ENCODE results near the gene SMIM24.

Gene SMIM24

GRCh38 chr19:3441089-3441985 is 39.0 kb downstream of the SMIM24 start:
- H3K27ac ChIP-seq (ENCODE audit: low read length): no peak overlapping the region

GRCh38 chr19:3440082-3440481 is 40.2 kb downstream of the SMIM24 start:
- H3K79me2 ChIP-seq (ENCODE audit: low read length): no peaks in the 10 kb centered on the region

More at GRCh38 chr19:3441089-3441985, 39.0 kb downstream of the SMIM24 start:
- Histone ChIP-seq H4K20me1 (ENCODE audit: insufficient read depth, low read length) (no peaks in the 10 kb centered on the region), H3K9ac (ENCODE audit: low read length) (no peak overlapping the region), H3K4me1 (ENCODE audit: low read length) (no peaks in the 10 kb centered on the region), H2AFZ (ENCODE audit: low read length) (no peak overlapping the region), H3K79me2 (ENCODE audit: low read length) (no peaks in the 10 kb centered on the region), H3K36me3 (replicated peaks; ENCODE audit: insufficient read depth, low read length) (no peaks in the 10 kb centered on the region), H3K4me3 (ENCODE audit: low read length) (no peak overlapping the region), H3K27me3 (replicated peaks; ENCODE audit: insufficient read depth, low read length) (peaks cover 80% of the 10 kb centered on the region), H3K4me2 (ENCODE audit: low read depth, low read length) (no peak overlapping the region), H3K9me3 (replicated peaks; ENCODE audit: insufficient read depth, low read length) (no peaks in the 10 kb centered on the region), H3K9me2 (replicated peaks; ENCODE audit: insufficient read depth, low read length) (no peaks in the 10 kb centered on the region), H3F3A (ENCODE audit: insufficient read depth, low read length) (no peaks in the 10 kb centered on the region)
- no peak for TF ChIP-seq EZH2phosphoT487 (IDR thresholded peaks at IDR 0.05; ENCODE audit: low read length)
- TF ChIP-seq EZH2 (optimal IDR thresholded peaks at IDR 0.05; ENCODE audit: low read depth, low read length): no peak
- TF ChIP-seq, protein P1, sequence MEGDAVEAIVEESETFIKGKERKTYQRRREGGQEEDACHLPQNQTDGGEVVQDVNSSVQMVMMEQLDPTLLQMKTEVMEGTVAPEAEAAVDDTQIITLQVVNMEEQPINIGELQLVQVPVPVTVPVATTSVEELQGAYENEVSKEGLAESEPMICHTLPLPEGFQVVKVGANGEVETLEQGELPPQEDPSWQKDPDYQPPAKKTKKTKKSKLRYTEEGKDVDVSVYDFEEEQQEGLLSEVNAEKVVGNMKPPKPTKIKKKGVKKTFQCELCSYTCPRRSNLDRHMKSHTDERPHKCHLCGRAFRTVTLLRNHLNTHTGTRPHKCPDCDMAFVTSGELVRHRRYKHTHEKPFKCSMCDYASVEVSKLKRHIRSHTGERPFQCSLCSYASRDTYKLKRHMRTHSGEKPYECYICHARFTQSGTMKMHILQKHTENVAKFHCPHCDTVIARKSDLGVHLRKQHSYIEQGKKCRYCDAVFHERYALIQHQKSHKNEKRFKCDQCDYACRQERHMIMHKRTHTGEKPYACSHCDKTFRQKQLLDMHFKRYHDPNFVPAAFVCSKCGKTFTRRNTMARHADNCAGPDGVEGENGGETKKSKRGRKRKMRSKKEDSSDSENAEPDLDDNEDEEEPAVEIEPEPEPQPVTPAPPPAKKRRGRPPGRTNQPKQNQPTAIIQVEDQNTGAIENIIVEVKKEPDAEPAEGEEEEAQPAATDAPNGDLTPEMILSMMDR (IDR thresholded peaks at IDR 0.05; ENCODE audit: low read length): no peak
- DNase-seq: no peak

DNA sequence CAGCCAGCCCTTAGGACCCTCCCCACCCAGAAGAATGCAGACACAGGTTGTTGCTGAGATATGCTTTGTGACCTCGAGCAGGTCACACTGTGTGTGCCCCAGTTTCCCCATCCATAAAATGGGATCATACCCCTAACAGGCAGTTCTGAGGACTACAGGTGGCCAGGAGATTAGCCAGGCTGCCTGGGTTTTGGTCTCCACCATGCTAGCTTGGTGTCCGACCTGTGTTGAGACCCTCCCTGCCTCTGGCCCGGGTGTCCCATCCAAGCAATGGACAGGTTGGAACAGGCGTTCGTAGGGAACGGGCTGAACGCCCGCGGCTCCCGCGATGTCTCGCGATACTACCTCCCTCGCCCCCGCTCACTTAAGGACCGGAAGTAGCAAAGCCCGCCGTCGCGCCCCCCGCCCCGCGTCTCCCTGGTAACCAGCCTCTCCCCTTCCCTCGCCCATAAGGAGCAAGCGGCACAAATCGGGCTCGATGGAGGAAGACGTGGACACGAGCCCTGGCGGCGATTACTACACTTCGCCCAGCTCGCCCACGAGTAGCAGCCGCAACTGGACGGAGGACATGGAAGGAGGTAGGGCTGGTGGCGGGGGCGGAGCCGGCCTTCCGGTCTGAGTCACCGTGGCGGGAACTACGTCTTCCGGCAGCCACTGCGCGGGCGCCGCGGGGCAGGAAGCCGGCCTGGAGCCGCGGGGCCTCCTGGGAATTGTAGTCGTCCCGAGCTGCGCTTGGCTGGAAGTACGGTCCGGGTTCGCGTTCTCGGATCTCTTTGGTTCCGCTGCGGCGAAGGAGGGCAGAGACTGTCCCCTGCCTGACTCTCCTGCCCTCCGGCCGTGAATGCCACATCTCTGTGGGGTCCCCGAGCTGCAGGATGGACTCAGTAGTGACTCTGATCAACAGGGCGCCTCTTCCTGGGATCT is 45.4 kb downstream of the SMIM24 start:
- Histone ChIP-seq H3K27ac (ENCODE audit: low read length) (peak overlapping the region; percentile 37; the same call in 1 of the 2 replicates), H3K4me3 (ENCODE audit: low read length) (peak overlapping the region; percentile 92), H3K27me3 (replicated peaks; ENCODE audit: insufficient read depth, low read length) (peaks cover 61% of the 10 kb centered on the region), H4K20me1 (ENCODE audit: insufficient read depth, low read length) (no peaks in the 10 kb centered on the region), H3K9me3 (replicated peaks; ENCODE audit: insufficient read depth, low read length) (no peaks in the 10 kb centered on the region), H3K9me2 (replicated peaks; ENCODE audit: insufficient read depth, low read length) (no peaks in the 10 kb centered on the region), H3K79me2 (ENCODE audit: low read length) (no peaks in the 10 kb centered on the region), H3K9ac (ENCODE audit: low read length) (peak overlapping the region; percentile 78), H3K4me1 (ENCODE audit: low read length) (peaks cover 4% of the 10 kb centered on the region), H2AFZ (ENCODE audit: low read length) (peak overlapping the region; percentile 100), H3K36me3 (replicated peaks; ENCODE audit: insufficient read depth, low read length) (no peaks in the 10 kb centered on the region), H3K4me2 (ENCODE audit: low read depth, low read length) (peak overlapping the region; percentile 99), H3F3A (ENCODE audit: insufficient read depth, low read length) (peaks cover 1% of the 10 kb centered on the region; the same call in 1 of the 2 replicates)
- no peak for TF ChIP-seq EZH2phosphoT487 (IDR thresholded peaks at IDR 0.05; ENCODE audit: low read length)
- TF ChIP-seq EZH2 (optimal IDR thresholded peaks at IDR 0.05; ENCODE audit: low read depth, low read length): no peak
- TF ChIP-seq, protein P1 (IDR thresholded peaks at IDR 0.05; ENCODE audit: low read length): no peak
- peak; percentile 98 for DNase-seq

More at GRCh38 chr19:3440082-3440481, 40.2 kb downstream of the SMIM24 start:
- TF ChIP-seq EZH2phosphoT487 (IDR thresholded peaks at IDR 0.05; ENCODE audit: low read length): no peak
- TF ChIP-seq, protein P1 (IDR thresholded peaks at IDR 0.05; ENCODE audit: low read length): peak; percentile 57
- TF ChIP-seq EZH2 (optimal IDR thresholded peaks at IDR 0.05; ENCODE audit: low read depth, low read length): no peak
- H3K9me3 ChIP-seq (replicated peaks; ENCODE audit: insufficient read depth, low read length): no peaks in the 10 kb centered on the region
- H3K9ac ChIP-seq (ENCODE audit: low read length): no peak overlapping the region
- no peaks in the 10 kb centered on the region for H3F3A ChIP-seq (ENCODE audit: insufficient read depth, low read length)
- no peaks in the 10 kb centered on the region for H3K9me2 ChIP-seq (replicated peaks; ENCODE audit: insufficient read depth, low read length)
- no peak overlapping the region for H3K27ac ChIP-seq (ENCODE audit: low read length)
- DNase-seq: peak; percentile 45
- H2AFZ ChIP-seq (ENCODE audit: low read length): no peak overlapping the region
- no peaks in the 10 kb centered on the region for H3K4me1 ChIP-seq (ENCODE audit: low read length)
- H3K4me2 ChIP-seq (ENCODE audit: low read depth, low read length): no peak overlapping the region
- H3K27me3 ChIP-seq (replicated peaks; ENCODE audit: insufficient read depth, low read length): peaks cover 67% of the 10 kb centered on the region
- H3K4me3 ChIP-seq (ENCODE audit: low read length): no peak overlapping the region
- H4K20me1 ChIP-seq (ENCODE audit: insufficient read depth, low read length): no peaks in the 10 kb centered on the region
- no peaks in the 10 kb centered on the region for H3K36me3 ChIP-seq (replicated peaks; ENCODE audit: insufficient read depth, low read length)
